GM23338 (cell line): Measurements from ENCODE around the gene OR2B2. TPM values are rescaled to one million over a fixed set of nuclear protein-coding genes. Genes with fewer than 3 reads are reported as not detected.

Source experiments
- ATAC-seq: fragments of 200-7000 bp; cut with Tn5 transposase; 3 replicates; pipeline ENCODE4 v1.9.1; 2020
- DNase-seq: peaks from one replicate; pipeline ENCODE4 v3.0.0-alpha.2; 2015; ENCODE audit warnings: low spot score
- H2AFZ ChIP-seq: fragments of 200-600 bp; sonication (generic); 2 replicates; pipeline ENCODE4 v1.8.0; 2016; ENCODE audit warnings: antibody characterized with exemption, mild to moderate bottlenecking, moderate library complexity
- H3F3A ChIP-seq: fragments of 200-600 bp; sonication (generic); replicated peaks from 2 replicates; pipeline ENCODE4 v1.8.0; 2017; ENCODE audit warnings: antibody characterized with exemption, mixed run types, low read depth
- H3K27ac ChIP-seq: fragments of 200-600 bp; sonication (generic); 2 replicates; pipeline ENCODE4 v1.6.1; 2016; ENCODE audit warnings: low read depth
- H3K27me3 ChIP-seq: fragments of 200-600 bp; sonication (generic); 2 replicates; pipeline ENCODE4 v1.8.0; 2016; ENCODE audit warnings: mild to moderate bottlenecking, mixed run types, moderate library complexity; ENCODE audit not compliant: insufficient read depth
- H3K36me3 ChIP-seq: fragments of 200-600 bp; sonication (generic); 2 replicates; pipeline ENCODE4 v1.8.0; 2016; ENCODE audit warnings: mild to moderate bottlenecking; ENCODE audit not compliant: insufficient read depth
- H3K4me1 ChIP-seq: fragments of 200-600 bp; sonication (generic); 2 replicates; pipeline ENCODE4 v1.8.0; 2016; ENCODE audit warnings: mild to moderate bottlenecking, moderate library complexity; ENCODE audit not compliant: insufficient read depth
- H3K4me2 ChIP-seq: fragments of 200-600 bp; sonication (generic); 2 replicates; pipeline ENCODE4 v1.7.1; 2017; ENCODE audit warnings: mixed run types
- H3K4me3 ChIP-seq: fragments of 200-600 bp; sonication (generic); 2 replicates; pipeline ENCODE4 v1.6.1; 2016; ENCODE audit warnings: mixed run types
- H3K79me2 ChIP-seq: fragments of 200-600 bp; sonication (generic); replicated peaks from 2 replicates; pipeline ENCODE4 v1.8.0; 2017; ENCODE audit warnings: mild to moderate bottlenecking; ENCODE audit not compliant: insufficient read depth
- H3K9me2 ChIP-seq: fragments of 200-600 bp; sonication (generic); 2 replicates; pipeline ENCODE4 v1.8.0; 2017; ENCODE audit not compliant: insufficient read depth
- H4K20me1 ChIP-seq: fragments of 200-600 bp; sonication (generic); replicated peaks from 2 replicates; pipeline ENCODE4 v1.8.0; 2017; ENCODE audit warnings: mild to moderate bottlenecking; ENCODE audit not compliant: insufficient read depth
- H3K27ac Mint-ChIP-seq: 2 replicates; pipeline ENCODE4 v1.8.0; 2020; ENCODE audit warnings: inconsistent platforms, mild to moderate bottlenecking, moderate library complexity, mixed read lengths
- H3K27me3 Mint-ChIP-seq: 3 replicates; pipeline ENCODE4 v1.8.0; 2022; ENCODE audit warnings: low read depth, mild to moderate bottlenecking, moderate library complexity, mixed read lengths, inconsistent platforms; ENCODE audit not compliant: insufficient read depth, poor library complexity
- H3K36me3 Mint-ChIP-seq: 3 replicates; pipeline ENCODE4 v1.8.0; 2021; ENCODE audit warnings: low read depth, mild to moderate bottlenecking, inconsistent platforms, moderate library complexity, mixed read lengths
- H3K4me1 Mint-ChIP-seq: 3 replicates; pipeline ENCODE4 v1.8.0; 2020; ENCODE audit warnings: mild to moderate bottlenecking, inconsistent platforms, mixed read lengths
- H3K4me3 Mint-ChIP-seq: 3 replicates; pipeline ENCODE4 v1.8.0; 2021; ENCODE audit warnings: moderate library complexity, mild to moderate bottlenecking, inconsistent platforms, mixed read lengths
- H3K9me3 Mint-ChIP-seq: 3 replicates; pipeline ENCODE4 v1.8.0; 2020; ENCODE audit warnings: moderate library complexity, mild to moderate bottlenecking, inconsistent platforms, mixed read lengths
- CREB1 ChIP-seq: fragments of 250-450 bp; sonication (Bioruptor Pico); IDR thresholded peaks from 2 replicates; pipeline ENCODE4 v1.5.0; 2020; ENCODE audit warnings: low read depth, mild to moderate bottlenecking, moderate library complexity
- CTCF ChIP-seq, 2 experiments: fragments of 200-600 bp in 1 of 2; sonication (generic) in 1 of 2; conservative IDR thresholded peaks; 2 replicates each; pipeline versions ENCODE4 v1.5.1 to v1.6.1; 2016 to 2017; ENCODE audit warnings: antibody characterized with exemption in 2 of 2, low read depth in 2 of 2, mild to moderate bottlenecking in 2 of 2, moderate library complexity in 1 of 2
- ETS1 ChIP-seq: IDR thresholded peaks from 2 replicates; pipeline ENCODE4 v1.6.1; 2016; ENCODE audit warnings: antibody characterized with exemption
- EZH2 ChIP-seq: fragments of 200-600 bp; sonication (generic); IDR thresholded peaks from one replicate; pipeline ENCODE4 v1.8.0; 2017; ENCODE audit warnings: antibody characterized with exemption, mild to moderate bottlenecking, low read depth; ENCODE audit not compliant: unreplicated experiment
- EZH2phosphoT487 ChIP-seq: fragments of 200-600 bp; sonication (generic); IDR thresholded peaks from one replicate; pipeline ENCODE4 v1.8.1; 2018; ENCODE audit warnings: antibody characterized with exemption; ENCODE audit not compliant: unreplicated experiment
- JUNB ChIP-seq: IDR thresholded peaks from one replicate; pipeline ENCODE4 v1.6.1; 2016; ENCODE audit warnings: antibody characterized with exemption; ENCODE audit not compliant: unreplicated experiment
- NANOG ChIP-seq: IDR thresholded peaks from 2 replicates; pipeline ENCODE4 v1.6.1; 2016; ENCODE audit warnings: antibody characterized with exemption, borderline replicate concordance
- POLR2AphosphoS5 ChIP-seq: IDR thresholded peaks from 2 replicates; pipeline ENCODE4 v1.6.1; 2016; ENCODE audit warnings: antibody characterized with exemption, low read depth
- REST ChIP-seq: IDR thresholded peaks from one replicate; pipeline ENCODE4 v1.6.1; 2018; ENCODE audit warnings: antibody characterized with exemption; ENCODE audit not compliant: unreplicated experiment
- STAT1 ChIP-seq: IDR thresholded peaks from one replicate; pipeline ENCODE4 v1.6.1; 2016; ENCODE audit warnings: antibody characterized with exemption; ENCODE audit not compliant: unreplicated experiment
- ZNF114 ChIP-seq: fragments of 250-450 bp; sonication (Bioruptor Pico); IDR thresholded peaks from 2 replicates; pipeline ENCODE4 v1.5.0; 2020; ENCODE audit warnings: mild to moderate bottlenecking, moderate library complexity
- ZNF331 ChIP-seq: fragments of 250-450 bp; sonication (Bioruptor Pico); IDR thresholded peaks from 2 replicates; pipeline ENCODE4 v1.5.0; 2020; ENCODE audit warnings: low read depth, mild to moderate bottlenecking, moderate library complexity
- ZNF462 ChIP-seq: fragments of 250-450 bp; sonication (Bioruptor Pico); IDR thresholded peaks from 2 replicates; pipeline ENCODE4 v1.5.0; 2020; ENCODE audit warnings: mild to moderate bottlenecking, moderate library complexity
- polyA plus RNA-seq: library from polyadenylated mRNA; unstranded; fragments of >200 nt; fragmentation: Nextera tagmentation; extraction: Ambion mirVana; gene quantifications from 2 replicates; pipeline ENCODE4 v1.2.1, GENCODE V29; 2016
- total RNA-seq: library from RNA; depleted of rRNA; stranded (reverse); fragments of >200 nt; shearing (Covaris generic); gene quantifications from 2 replicates; pipeline ENCODE4 v1.2.3, GENCODE V29; 2014

Gene OR2B2
- total and polyA plus RNA-seq, 2 experiments from 2014 or later = 0.38 TPM; not detected in 1

GRCh38 chr6:27956941-27957340, 44.7 kb upstream of the OR2B2 start, which contains the start of gene OR2B6:
Gene OR2B6, plus strand, starts transcription at chr6:27957241. Its CDS starts 0 bp downstream, at chr6:27957241.
- H3K36me3 ChIP-seq = no peaks in the 10 kb centered on the region
- no peaks in the 10 kb centered on the region for H3K79me2 ChIP-seq
- Mint-ChIP-seq H3K36me3 (no peaks in the 10 kb centered on the region), H3K4me3 (no peak within 1 kb of the TSS), H3K4me1 (peaks cover 8% of the 10 kb centered on the region; the same call in 2 of the 3 replicates), H3K27ac (no peak within 1 kb of the TSS), H3K9me3 (no peaks in the 10 kb centered on the region; the same call in 2 of the 3 replicates), H3K27me3 (no peaks in the 10 kb centered on the region)
- H3K4me3 ChIP-seq = no peak within 1 kb of the TSS
- DNase-seq = no peak
- H3K27ac ChIP-seq = no peak within 1 kb of the TSS
- H3F3A ChIP-seq = no peaks in the 10 kb centered on the region
- H3K4me1 ChIP-seq = peaks cover 7% of the 10 kb centered on the region; the same call in 1 of the 2 replicates
- no peaks in the 10 kb centered on the region for H3K27me3 ChIP-seq
- TF ChIP-seq NANOG = no peak
- TF ChIP-seq EZH2phosphoT487 = no peak
- no peak for TF ChIP-seq ZNF462 (CRISPR knock-in tag)
- TF ChIP-seq STAT1 = no peak
- no peak for TF ChIP-seq ZNF114 (CRISPR knock-in tag)
- no peak for TF ChIP-seq ETS1
- TF ChIP-seq REST = no peak
- no peak for TF ChIP-seq CTCF (conservative IDR thresholded peaks at IDR 0.05; ENCODE audit: low read depth in 2 of 2)
- TF ChIP-seq POLR2AphosphoS5 = no peak
- no peak for TF ChIP-seq JUNB
- TF ChIP-seq ZNF331 (CRISPR knock-in tag) = no peak
- TF ChIP-seq CREB1 (CRISPR knock-in tag) = no peak
- no peak for TF ChIP-seq EZH2
- H2AFZ ChIP-seq = no peak within 1 kb of the TSS
- no peaks in the 10 kb centered on the region for H3K9me2 ChIP-seq
- no peak for ATAC-seq
- no peak within 1 kb of the TSS for H3K4me2 ChIP-seq
- no peaks in the 10 kb centered on the region for H4K20me1 ChIP-seq
